GM18867 (cell line): ENCODE data around the gene LILRB3.
"Not testable (repeated sequence)": the region's sequence is repeated elsewhere in the genome, so short reads cannot be mapped to it uniquely, and the experiment has no call there.

ENCODE experiments used
- ATAC-seq: cut with Tn5 transposase; IDR thresholded peaks from one replicate; pipeline ENCODE4 v1.9.1; 2021; ENCODE audit warnings: mild to moderate bottlenecking, moderate library complexity; ENCODE audit not compliant: unreplicated experiment

Gene LILRB3

DNA sequence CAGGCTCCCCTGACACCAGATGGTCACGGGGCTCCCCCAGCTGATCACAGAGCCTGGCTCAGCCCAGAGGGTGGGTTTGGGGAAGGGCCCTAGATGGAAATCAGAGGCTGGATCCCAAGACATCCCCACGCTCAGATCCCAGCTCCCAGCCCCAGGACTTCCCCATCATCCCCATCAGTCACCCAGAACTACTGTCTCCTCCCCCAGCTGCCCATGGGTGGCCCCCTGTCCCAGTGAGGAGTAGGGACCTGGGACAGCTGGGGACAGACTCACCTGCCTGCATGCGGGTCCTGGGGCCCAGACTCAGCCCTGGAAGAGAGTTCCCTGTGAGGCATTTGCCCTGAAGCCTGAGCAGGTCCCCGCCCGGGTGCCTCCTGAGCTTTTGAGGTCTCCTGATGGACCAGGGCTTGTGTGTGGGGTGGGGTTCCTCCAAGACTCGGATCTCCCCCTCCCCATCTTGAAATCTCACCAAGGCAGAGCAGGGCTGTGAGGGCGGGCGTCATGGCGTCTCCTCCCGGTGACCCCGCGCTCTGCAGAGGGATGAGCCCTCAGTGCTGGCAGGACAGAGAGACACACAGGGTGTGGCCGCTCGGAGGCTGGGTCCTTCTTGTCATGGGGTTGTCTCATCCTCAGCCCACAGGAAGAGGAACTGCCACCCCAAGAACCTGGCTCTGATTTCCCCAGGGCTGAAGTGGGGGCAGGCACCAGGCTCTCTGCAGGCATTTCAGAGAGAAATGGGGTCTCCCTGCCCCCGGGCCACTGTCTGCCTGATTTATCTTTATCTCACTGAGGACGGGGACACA is at the start of gene LILRB3:
Gene LILRB3 (minus strand): TSS at position 534 of the 803 bp plus-strand sequence. CDS start 31 bp downstream, at position 503.
- ATAC-seq, result not testable (repeated sequence)

DNA sequence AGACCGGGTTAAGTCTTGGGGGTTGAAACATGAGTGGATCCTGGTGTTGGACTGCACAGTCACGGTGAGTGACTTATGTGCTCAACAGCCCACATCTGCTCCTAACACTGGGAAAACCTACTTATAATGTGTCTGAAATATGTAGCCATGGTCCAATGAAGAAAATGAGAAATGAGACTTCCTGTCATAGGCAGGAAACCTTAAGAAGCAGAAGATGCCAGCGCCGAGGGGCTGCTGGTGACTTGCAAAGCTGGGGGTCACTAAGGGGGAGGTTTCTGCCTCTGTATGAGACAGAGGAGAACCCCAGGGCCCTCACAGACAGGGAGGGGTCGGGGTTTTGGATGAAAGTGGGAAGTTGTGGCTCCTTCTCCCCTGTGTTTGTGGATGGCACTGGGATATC is 49.4 kb upstream of the LILRB3 start:
- ATAC-seq, result not testable (repeated sequence)

DNA sequence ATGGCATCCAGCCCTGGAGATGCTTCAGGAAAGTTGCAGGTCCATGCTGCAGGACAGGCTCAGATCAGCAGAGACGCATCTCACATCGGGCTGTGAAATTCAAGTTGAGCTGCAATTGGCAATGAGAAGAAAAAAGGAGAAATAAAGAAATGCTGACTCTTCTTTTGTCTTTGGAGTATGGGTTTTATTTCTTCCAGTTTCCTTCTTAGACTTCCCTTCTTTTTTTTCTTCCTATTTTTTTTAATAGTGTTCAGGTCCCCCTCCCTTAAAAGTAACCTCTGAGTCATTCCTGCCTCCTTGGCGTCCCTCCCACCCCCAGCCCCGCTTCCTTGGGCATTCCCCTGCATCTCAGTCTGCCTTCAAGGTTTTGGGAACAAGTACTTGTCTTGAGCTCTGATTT is 48.8 kb upstream of the LILRB3 start:
- ATAC-seq, result not testable (repeated sequence)

DNA sequence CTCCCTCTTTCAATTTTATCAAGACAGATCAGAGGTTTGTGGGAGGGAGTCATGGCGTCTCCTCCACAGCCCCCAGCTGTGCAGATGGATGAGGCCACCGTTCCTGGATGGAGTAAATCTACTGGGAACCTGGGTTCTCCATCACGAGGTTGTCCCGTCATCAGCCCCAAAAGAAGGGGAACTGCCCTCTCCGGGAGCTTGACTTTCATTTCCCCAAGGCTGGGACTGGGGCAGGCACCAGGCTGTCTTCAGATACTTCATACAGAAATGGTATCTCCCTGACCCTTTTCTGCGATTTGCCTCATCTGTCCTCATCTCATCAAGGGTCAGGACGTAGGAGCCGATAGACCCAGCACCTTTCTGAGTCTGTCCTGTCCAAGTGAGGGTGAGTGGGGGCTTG is 48.3 kb upstream of the LILRB3 start:
- ATAC-seq, result no peak

DNA sequence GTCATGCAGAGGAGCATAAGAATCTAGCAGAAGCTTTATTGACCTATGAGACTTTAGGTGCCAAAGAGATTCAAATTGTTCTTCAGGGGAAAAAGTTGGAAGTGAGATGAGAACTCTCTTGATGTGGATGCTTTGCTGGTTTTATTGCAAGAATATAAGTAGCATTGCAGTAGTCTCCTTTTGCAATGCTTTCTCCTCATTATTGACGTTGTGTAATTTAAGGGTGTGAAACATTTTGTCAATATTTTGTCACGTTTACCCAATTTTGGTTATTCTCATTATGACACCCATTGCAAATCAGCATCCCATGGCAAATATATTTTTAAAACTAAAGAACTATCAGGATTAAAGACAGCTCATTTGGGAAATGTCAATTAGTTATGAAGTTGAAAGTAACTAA is 46.1 kb upstream of the LILRB3 start:
- no peak for ATAC-seq

DNA sequence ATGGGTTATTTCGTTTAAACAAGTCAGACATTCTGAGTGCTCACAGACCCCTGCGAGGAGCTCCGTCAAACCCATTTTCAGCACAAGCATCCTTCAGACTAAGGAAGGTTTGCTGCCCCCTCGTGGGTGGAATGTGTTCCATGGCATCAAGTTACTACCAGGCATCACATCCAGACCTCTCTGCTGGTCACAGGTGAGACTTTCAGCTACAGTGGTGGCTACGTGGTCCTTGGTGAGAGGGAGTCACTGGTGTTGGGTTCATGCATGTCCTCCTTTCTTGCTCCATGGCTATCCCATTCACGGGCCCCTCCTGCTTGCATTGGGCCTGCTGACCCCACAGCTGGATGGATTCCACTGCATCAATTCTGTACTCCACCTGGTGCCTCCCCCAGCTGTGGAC is 43.3 kb upstream of the LILRB3 start:
- no peak for ATAC-seq

DNA sequence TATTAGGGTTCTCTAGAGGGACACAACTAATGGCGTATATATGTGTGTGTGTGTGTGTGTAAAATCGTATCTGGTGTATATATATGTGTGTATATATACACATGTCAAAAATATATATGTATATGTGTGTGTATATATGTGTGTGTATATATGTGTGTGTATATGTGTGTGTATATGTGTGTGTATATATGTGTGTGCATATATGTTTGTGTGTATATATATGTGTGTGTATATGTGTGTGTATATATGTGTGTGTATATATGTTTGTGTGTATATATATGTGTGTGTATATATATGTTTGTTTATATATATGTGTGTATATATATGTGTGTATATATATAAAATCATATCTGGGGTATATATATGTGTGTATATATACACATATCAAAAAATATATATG is 39.7 kb upstream of the LILRB3 start:
- no peak for ATAC-seq

DNA sequence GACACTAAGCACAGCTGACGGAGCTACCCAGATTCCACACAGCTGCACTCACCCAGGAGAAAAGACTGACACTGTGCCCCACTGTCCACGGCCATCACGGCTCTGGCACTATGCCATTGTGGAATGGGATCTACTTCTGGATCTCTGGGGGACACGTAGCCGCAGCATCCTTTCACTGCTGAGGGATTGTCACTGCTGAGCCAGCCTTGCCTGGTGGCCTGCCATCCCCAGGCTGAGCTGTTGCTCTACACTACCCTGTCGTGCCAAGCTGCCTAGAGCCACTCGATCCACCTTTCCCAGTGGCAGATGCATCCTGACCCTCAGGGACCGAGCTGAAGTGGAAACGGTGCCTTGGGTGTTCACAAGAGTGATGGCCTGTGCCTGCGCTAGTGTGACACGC is 39.3 kb upstream of the LILRB3 start:
- ATAC-seq, result no peak

DNA sequence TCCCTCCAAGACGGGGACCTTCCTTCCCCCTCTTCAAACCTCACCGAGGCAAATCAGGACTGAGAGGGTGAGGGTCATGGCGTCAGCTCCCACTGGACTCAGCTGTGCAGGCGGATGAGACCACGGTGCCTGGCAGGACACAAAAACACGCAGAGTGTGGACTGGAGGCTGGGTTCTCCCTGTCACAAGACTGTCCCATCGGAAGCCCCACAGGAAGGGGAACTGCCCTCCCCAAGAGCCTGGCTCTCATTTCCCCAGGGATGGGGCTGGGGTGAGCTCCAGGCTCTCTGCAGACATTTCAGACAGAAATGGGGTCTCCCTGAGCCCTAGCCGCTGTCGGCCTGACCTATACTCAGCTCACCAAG is 34.3 kb upstream of the LILRB3 start, which contains the start of gene LILRB5:
Gene LILRB5 (minus strand): TSS at position 158 of the 365 bp plus-strand sequence. CDS start 80 bp downstream, at position 78.
- no peak for ATAC-seq

DNA sequence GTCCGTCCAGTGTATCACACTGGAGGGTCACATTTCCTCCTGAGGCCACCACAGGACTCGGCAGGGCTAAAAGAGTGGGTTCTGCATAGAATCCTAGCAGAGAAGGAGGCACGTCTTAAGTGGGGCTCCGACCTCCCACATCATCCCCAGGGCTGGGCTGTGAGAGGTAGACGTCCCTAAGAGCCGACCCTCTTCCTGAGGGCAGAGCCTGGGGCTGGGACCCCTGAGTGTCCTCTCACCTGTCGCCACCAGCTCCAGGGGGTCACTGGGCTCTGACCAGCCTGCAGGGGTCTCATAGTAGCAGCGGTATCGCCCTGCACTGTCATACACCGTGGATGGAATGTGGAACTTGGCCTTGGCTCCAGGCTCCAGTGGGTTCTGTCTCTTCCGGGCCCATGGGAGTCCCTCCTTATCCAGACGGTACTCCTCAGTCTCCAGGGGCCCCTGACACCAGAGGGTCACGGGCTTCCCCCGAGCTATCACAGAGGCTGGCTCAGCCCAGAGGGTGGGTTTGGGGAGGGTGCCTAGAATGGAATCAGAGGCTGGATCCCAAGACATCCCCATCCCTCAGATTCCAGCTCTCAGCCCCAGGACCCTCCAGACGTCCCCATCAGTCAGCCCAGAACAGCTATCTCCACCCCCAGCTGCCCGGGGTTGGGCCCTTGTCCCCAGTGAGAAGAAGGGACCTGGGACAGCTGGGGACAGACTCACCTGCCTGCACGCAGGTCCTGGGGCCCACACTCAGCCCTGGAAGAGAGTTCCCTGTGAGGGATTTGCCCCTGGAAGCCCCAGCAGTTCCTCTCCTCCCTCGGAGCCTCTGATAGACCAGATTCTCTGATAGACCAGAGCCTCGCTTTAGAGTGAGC is 33.7 kb upstream of the LILRB3 start:
- no peak for ATAC-seq

DNA sequence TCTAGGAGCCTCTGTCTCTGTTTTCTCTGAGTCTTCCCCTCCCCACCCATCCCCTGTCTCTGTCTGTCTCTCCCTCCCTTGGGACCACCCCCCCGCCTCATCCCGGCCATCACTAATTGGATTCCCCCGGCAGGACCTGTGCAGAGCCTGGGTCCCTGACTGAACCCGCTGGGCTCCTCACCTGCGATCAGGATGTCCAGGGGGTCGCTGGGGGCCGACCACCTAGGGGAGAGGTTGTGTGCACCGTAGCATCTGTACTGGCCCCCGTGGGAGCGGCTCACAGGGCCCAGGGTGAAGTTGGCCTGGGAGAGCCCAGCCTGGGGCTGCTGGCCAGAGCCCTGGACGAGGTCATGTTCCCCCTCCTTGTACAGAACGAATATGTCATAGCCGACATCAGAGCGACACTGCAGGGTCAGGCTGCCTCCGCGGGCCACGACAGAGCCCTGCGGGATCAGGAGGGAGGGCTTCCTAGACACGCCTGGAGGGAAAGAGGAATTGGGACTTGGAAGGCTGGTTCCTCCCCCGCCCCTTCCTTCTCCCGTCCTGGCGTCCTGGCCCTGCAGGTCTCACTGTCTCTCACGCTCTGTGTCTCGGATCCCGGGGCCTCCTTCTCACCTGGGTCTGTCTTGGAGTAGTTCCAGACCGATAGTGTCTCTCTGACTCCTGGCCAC is 32.4 kb upstream of the LILRB3 start:
- no peak for ATAC-seq

DNA sequence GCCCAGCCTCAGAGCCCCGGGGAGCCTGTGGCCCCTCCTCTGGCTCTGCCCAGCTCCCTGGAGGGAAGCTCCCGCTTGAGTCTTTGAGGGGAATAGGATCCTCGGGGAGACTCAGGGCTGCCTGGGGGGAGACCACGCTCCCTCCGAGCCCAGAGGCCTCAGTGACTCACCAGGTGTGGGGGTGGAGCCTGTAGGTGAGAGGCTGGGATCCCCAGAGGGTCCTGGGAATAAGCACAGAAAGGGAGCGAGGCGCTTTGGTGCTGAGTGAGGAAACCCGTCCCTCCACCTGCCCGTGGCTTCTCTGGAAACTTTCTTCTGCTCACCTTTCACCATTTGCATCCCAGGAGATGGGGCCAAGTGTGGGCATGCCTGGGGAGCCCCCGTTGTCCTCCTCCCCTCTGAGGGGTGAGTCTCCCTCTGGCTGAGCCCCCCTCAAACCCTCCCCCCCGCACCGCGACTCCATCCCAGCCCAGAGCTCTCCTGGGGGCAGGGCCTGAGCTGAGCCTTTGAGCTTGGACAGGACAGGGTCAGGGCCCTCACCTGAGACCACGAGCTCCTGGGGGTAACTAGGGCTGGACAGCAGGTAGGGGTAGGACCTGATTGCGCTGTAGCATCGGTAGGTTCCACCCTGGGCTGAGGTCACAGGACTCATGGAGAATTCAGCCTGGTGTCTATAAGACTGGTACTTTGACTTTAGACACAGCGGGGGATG is 31.5 kb upstream of the LILRB3 start:
- ATAC-seq, result no peak

DNA sequence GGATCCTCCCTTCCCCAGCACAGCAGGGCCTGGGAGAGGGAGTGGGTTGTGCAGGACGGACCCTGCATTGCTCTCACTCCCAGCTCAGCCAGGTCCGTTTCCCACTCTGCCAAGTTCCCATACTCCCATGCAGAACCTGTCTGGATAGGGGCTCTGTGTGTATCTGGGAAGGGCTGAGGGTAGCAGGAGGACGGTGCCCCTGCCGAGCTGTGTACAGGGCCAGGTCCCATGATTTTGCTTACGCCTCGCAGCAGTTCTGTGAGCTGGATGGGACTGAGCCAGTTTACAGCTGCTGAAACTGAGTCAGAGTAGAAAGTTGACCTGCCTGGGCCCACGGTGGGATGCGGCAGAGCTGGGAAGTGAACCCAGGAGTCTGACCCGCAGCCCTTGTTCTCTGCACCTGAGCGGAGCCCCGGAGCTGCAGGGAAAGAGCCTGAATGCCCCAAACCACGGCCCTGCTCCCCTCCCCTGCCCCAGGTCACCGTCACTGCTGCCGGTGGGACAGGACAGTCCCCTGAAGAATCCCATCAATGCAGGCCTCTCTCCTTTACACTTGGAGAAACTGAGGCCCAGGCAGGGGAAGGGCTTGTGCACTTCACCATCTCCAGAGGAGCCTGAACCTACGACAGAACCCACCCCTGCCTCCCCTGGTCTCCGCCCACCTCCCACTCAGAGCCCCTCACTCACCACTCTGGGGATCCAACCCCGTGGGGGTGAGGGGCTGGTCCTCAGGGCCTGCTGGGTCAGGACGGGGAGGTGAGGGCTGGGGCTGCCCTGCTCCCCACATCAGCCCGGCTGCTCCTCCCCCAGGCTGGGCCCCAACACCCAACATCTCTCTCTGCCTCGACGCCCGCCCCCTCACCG is 30.8 kb upstream of the LILRB3 start:
- no peak for ATAC-seq

DNA sequence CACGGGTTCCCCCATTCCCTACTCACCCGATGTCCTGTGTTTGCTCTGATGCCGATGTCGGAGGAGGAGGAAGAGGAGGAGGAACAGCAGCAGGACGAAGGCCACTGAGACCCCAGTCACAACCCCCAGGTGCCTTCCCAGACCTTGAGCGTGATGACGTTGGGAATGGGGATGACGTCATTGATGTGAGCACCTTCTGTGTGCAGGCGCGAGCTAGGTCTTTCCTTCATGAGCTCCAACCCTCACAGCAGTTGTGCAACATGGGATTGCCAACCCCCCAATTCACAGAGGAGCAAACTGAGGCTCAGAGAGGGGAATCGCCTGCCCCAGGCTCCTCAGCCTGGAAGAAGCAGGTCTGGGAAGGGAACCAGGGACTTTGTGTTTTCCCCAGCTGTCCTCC is 30.0 kb upstream of the LILRB3 start:
- ATAC-seq, result no peak

DNA sequence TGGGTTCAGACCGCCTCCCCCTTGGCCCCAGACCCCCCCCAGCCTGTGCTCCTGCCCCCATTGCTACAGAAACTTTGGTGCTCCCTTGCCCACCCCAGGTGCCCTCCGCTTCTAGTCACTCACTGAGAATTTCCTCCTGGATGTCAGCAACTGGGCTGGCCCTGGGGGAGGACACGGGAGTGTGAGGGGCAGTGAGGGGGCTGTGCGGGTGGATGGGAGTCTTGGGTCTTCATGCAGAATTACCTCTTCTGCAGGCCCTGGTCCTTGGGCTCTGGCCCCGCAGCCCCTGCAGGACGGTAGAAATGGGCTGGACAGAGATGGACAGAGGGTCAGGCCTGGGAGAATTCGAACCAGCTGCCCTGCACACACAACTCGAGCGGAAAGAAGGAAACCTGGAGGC is 29.4 kb upstream of the LILRB3 start:
- ATAC-seq, result no peak

DNA sequence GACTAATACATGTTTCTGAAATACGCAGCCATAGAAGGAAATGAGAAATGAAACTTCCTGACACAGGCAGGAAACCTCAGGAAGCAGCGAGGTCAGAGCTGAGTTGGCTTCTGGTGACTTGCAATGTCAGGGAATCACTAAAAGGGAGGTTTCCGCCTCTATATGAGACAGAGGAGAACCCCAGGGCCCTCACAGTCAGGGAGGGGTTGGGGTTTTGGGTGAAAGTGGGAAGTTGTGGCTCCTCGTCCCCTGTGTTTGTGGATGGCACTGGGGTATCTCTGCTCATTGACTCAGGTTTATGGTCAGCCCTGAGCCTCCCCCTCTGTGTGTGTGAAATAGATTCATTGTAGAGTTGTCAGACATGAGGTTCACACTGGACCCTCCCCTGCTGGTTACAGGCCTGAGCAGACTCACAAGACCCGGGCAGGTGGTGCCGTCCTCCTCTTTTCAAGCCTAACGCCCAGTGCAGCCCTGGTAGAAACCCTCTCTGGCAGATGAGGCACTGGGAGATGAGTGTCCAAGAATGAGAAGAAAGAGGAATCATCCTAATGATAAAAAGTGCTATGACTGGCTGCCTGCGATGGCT is 25.3 kb upstream of the LILRB3 start:
- no peak for ATAC-seq

DNA sequence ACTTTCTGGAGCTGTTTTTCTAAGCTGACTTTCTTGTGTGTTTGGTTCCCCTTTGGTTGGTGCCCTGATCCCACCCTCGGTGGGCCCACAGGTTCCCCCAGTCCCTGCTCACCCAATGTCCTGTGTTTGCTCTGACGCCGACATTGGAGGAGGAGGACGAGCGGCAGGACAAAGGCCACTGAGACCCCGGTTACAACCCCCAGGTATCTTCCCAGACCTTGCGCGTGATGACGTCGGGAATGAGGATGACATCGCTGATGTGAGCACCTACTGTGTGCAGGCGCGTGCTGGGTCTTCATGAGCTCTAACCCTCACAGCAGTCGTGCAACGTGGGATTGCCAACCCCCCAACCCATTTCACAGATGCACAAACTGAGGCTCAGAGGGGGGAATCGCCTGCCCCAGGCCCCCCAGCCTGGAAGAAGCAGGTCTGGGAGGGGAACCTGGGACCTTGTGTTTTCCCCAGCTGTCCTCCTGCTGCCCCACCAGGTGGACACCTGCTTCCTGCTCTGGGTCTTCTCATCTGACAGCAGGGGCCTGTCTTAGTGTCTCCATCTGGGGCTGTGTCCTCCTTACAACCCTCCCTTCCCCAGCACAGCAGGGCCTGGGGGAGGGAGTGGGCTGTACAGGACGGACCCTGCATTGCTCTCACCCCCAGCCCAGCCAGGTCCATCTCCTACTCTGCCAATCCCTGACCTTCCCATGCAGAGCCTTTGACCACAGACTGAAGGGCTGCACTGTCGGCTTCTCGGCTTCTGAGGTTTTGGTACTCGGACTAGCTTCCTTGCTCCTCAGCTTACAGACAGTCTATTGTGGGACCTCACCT is 24.5 kb upstream of the LILRB3 start:
- no peak for ATAC-seq

DNA sequence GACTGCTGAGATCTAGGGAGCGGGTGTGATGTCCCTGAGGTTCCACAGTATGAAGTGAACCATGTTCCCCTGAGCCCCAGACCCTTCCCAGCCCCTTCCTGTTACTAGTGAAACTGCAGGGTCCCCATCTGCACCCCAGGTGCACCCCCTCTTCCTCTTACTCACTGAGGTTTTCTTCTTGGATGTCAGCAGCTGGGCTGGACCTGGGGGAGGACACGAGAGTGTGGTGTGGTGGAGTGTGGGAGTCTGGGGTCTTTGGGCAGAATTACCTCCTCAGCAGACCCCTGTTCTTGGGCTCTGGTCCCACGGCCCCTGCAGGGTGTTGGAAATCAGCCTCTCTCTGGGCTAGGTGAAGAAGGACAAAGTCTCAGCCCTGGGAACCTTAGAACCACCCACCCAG is 23.1 kb upstream of the LILRB3 start:
- no peak for ATAC-seq

DNA sequence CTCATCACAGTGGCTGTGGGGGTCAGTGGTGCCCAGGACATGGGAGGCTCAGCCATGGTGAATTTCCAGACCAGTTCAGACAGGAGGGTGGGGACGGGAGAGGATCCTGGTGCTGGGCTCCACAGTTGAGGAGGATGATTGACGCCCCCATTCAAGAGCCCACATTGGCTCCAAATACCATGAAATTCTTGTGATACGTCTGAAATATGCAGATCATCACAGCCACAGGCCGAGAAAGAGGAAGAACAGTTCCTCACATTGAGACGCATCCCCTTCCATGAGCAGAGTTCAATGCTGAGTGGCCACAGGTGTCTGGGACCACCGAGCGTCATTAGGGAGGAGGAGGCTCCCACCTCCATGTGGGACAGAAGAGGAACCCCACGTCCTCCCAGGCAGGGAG is 21.0 kb upstream of the LILRB3 start:
- ATAC-seq, result not testable (repeated sequence)
